Medulla oblongata (tissue), 1 donor: Measurements from ENCODE around the gene TENM4.

Experiments used
- DNase-seq: peaks from one replicate; pipeline ENCODE4 v3.0.0-alpha.2; 2015; ENCODE audit errors: extremely low spot score

Gene TENM4

DNA sequence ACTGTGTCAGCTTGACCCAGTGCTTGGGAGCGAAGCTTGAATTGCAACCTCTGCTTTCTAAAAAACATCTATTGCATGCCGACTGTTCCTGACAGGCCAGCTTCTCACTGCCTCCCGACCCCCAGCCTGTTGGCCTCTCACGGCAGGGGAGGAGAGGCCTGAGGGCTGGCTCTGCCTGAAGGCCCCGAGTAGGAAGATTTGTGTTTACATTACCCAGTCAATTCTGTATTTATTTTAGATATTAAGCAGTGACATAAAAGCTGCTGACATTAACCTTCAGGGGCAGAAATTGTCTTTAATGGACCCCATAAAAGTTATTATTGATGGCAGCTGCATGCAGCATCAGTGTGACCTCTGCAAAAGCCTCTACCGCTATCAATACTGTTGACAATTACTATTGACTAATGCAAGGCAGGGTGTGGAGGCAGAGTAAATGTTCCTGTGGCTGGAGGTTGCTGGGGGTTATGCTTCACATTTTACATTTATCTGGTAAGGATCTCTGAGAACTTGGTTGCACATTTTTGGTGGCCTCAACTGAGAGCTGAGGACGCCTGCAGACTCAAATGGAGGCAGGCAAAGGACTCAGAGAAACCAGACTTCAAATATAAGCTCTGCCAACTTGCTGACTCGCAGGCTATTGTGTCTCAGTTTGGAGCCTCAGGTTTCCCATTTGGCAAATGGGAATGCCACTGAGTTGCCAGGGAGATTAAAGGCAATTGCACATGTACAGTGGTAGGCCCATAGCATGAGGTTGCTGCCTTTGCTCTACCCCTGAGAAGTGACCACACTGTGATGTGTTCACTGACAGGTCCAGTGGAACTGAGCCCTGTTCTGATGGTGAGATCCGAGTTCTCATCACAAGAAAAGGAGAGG is 380.5 kb downstream of the TENM4 start:
- no peak for DNase-seq

GRCh38 chr11:79059141-79059540 is 381.7 kb downstream of the TENM4 start:
- no peak for DNase-seq

DNA sequence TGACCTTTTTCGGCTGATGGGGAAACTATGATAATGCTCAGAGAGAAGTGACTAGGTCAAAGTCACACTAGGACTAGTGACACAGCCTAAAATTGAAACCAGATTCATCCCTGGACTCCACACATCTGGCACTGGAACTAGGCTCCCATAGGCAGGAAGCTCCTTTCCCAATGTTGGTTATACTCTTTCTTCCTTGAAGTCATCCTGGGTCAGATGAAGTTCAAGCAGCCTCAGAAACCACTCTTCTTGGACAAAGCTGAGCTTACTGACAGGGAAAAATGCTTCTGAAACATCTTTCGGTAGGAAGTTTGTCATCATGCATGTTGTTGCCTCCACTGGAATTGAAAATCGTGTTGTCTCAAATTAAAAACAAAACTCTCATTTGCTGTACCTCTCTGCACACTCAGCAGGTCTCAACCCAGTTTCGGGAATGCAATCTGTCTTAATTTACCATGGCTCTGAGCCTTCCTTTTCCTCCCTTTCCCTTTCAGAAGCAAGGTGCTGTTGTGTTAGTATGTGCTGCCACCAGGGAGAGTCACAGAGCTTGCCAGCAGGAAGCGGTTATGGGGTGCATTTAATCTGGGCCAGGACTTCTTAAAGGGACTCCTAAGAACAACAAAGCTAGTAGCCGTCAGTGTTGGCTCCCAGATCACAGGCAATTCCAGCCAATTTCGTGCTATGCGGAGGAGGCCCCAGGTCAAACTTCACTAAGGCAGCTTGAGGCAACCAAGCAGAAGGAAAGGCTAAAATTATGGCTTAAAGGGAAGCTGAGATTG is 384.8 kb downstream of the TENM4 start:
- peak; percentile 31 for DNase-seq

GRCh38 chr11:79054636-79055035 is 386.2 kb downstream of the TENM4 start:
- no peak for DNase-seq

- peak; percentile 67 for DNase-seq
These were observed 388.3 kb downstream of the TENM4 start for GRCh38 chr11:79052544-79052943.

DNA sequence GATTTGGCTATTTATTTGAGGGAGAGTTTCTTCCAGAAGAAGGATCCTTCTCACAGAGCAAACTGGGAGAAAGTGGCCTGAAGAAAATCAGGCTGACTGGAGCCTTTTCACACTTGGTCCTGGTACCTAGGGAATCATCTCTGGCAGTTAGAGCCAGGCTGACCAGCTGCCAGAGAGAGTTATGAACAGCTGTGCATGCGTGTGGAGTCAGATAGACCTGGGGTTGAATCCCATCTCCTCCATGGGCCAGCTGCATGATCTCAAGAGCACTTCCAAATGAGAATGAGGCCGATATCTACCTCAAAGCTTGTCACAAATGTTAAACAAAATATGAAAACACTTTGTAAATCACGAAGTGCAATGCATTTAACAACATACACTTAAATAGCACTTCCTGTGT is 390.0 kb downstream of the TENM4 start:
- no peak for DNase-seq

- DNase-seq: no peak
These were observed 391.1 kb downstream of the TENM4 start for GRCh38 chr11:79049741-79050179.

- no peak for DNase-seq
These were observed 392.9 kb downstream of the TENM4 start for GRCh38 chr11:79047980-79048379.

- no peak for DNase-seq
These were observed 393.5 kb downstream of the TENM4 start for GRCh38 chr11:79047321-79047720.

GRCh38 chr11:79046366-79046765 is 394.5 kb downstream of the TENM4 start:
- no peak for DNase-seq

GRCh38 chr11:79045800-79046304 is 395.0 kb downstream of the TENM4 start:
- DNase-seq: no peak

DNA sequence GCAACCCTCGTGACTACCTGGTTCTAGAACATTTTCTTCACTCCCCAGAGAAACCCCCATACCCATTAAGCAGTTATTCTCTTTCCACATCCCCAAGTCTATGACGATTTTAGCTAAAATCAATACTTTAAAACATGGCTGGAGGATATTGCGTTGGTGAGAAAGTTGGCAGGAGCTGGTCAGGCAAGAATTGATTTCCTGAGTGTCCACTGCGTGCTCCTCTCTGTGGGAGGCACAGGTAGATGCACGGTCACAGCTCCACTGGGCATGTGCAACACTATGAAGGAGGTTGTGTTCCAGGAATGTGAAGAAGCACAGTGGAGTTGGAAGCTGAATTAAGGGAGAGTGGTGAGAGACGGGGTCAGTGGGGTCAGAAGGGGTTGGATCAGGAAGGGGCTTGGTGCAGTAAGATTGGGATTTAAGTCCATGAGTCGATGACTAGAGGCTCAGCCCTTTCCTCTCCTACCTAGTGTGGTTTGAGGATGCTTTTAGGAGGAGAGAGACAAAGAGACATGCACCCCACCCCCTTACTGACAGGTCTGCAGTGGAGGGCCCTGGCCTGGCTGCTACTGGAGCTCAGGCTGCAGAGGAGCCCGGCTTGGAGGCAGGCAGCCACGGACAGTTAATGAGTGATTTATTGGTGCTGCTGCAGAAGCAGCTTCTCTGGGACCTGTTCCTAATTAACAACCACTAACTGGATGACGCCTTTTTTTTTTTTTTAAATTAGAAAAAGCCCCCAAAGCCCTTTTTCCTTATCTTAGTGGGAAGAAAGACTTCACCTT is 395.6 kb downstream of the TENM4 start:
- no peak for DNase-seq

DNA sequence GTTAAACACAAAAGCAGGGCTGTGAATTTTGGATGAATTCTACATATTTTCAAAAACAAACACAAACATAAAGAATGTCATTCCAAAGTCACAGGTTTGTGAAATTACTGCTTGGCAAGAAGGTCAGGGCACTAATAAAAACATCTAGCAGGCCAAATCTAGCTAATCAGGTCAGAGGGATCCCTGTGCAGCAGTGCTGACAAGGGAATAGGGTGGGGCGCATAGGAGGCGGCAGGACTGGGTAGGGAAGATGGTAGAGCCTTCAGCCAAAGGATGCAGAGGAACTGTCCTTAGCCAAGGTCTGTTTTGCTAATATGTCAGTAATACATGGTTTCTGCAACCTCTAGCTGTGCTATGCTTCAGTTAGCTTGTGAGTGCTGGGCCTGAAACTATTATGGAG is 396.6 kb downstream of the TENM4 start:
- no peak for DNase-seq

DNA sequence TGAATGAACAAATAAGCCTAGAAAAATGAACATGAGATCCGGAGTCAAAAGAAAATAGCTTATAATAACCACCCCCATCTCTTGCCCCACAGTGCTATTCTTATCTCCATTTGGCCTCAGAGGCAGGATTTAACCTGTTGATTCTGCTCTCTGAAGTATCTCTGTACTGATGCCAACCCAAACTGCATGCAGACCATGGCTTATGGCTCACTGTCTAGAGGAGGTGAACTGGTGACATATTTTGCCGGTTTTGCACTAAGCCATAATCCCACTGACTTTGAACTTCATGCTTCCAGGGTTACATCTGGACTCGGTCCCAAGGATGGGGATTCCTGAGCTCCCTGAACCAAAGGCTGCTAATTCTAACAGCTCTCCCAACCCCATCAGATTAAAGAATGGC is 397.1 kb downstream of the TENM4 start:
- no peak for DNase-seq

- no peak for DNase-seq
These were observed 398.0 kb downstream of the TENM4 start for GRCh38 chr11:79042824-79043223.

DNA sequence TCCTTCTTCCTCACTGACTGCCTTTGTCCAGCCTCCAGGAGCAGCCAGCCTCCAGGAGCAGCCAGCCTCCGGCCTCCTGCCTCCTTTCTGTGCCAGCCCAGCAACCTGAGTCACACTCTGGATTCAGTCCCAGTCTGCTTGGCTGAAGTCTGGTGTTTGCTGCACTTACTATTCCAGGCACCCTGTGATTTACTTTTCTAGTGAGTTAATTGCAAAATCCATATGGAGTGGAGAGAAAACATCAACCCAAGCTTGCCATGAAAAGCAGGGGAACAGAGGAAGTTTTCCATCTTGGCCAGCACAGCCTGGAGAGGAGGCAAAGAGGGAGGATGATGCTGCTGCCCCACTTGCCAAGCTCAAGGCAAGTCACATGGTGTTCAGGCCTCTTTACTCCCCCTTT is 400.5 kb downstream of the TENM4 start:
- DNase-seq: no peak

GRCh38 chr11:79039122-79039521 is 401.7 kb downstream of the TENM4 start:
- DNase-seq: no peak

- no peak for DNase-seq
These were observed 404.9 kb downstream of the TENM4 start for GRCh38 chr11:79035881-79036280.

DNA sequence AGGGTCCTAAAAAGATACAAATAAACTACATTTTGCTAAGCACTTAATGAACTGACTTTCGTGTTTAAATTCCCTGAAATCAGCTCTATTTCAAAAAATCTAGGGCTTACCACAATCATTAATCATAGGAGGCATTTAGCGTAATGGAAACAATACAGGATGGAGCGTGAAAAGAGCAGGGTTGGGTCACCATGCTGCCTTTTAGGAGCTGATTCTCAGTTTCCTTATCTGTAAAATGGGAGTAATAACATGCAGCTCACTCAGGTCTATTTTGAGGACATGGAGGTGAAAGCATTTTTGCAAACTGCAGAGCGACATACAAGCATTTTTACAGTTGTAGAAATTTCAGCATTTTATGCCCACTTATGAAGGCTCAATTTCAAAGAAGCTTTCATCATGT is 407.0 kb downstream of the TENM4 start:
- no peak for DNase-seq

DNA sequence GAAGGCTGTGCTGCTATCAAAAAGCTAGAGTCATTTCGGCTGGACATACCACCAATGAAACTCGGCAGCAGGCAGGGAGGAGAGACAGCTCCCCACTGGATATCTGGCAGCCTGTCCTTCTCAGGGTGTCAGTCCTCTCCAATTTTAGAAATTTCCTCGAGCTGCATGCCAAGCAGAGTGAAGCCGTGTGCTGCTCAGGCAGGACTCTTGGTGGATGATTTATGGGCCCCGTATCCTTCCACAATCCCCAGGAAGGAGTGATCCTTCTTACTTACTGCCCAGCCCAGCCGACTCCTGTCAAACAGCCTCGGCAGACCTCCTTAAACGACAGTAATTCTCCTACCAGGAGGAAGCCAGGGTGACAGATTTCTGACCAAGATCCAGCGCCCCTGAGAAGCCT is 410.4 kb downstream of the TENM4 start:
- no peak for DNase-seq

DNA sequence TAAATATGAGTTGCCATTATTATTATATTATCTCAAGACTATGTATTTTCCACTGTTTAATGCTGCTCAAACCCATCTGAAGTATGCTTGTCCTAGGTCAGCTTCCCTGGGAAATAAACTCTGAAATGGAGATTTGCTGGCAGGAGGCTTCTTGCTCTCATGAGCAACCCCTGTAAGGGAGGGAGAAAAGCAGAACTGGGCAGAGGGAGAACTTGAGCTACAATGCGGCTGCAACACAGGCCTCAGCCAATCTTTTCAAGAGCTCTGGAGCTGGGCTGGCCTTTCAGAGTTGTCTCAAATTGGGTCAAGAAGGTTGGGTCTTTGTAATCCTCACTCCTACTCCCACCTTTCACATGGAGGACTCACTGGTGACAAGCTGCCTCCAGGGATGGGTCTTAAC is 412.6 kb downstream of the TENM4 start:
- no peak for DNase-seq
